GM21619 (cell line): Measurements from ENCODE around the gene EIF3A.
"Not testable (repeated sequence)": the region's sequence is repeated elsewhere in the genome, so short reads cannot be mapped to it uniquely, and the experiment has no call there.

ENCODE experiments used
- ATAC-seq: cut with Tn5 transposase; IDR thresholded peaks from one replicate; pipeline ENCODE4 v1.9.1; 2021; ENCODE audit not compliant: unreplicated experiment

The EIF3A gene

DNA sequence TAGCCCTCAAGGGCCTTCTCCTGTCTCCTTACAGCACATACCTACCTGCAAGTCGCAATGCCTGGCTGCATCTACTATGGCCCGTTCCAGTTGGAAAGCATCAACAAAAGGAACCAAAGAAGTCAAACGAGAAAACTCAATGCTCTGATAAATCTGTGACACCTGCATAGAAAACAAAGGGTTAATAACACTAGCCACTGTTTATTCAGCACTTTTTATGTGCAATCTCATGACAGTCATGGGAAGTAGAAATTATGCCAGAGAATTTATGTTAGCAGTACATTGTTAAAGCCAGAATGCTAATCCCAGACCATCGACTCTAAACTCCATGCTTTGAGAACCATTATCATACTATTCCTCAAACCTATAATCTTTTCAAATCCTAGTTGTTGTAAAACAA is 21.1 kb downstream of the EIF3A start:
- ATAC-seq = no peak

DNA sequence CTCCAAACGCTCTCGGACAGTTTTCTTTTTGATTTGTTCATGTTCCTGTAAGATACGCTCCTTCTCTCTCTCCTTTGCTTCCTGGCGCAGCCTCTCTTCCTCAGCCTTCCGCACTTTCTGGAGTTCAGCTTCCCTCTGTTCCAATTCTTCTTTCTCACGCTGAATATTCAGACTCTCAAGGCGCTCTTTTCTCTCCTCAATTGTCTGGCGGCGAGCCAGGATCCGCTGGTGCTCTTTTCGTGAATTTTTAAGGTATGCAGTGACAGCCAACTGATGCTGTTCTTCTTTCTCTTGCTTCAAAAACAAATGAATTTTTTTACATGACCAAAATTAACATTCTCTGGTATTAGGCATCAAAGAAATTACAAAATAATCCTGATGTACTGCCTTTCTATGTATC is 22.6 kb downstream of the EIF3A start:
- no peak for ATAC-seq

GRCh38 chr10:119055472-119055871 is 25.1 kb downstream of the EIF3A start:
- no peak for ATAC-seq

GRCh38 chr10:119051775-119052174 is 28.8 kb downstream of the EIF3A start:
- no peak for ATAC-seq

DNA sequence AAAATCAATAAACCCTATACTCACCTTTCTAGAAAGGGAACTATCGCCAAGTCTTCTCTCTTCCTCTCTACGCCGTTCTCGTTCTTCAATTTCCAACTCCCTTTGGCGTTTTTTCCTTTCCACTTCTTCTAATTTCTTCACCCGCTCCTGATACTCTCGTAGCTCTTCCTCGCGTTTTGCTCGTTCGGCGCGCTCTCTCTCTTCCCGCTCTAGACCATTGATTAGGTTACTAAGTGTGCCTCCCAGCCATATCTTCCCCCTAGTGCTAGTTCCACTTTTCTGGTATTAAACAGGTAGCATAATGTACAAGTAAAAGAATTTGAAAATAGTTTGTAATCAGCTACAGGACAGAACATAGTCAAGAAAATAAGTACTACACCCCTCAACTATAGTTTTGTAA is 30.8 kb downstream of the EIF3A start:
- no peak for ATAC-seq

DNA sequence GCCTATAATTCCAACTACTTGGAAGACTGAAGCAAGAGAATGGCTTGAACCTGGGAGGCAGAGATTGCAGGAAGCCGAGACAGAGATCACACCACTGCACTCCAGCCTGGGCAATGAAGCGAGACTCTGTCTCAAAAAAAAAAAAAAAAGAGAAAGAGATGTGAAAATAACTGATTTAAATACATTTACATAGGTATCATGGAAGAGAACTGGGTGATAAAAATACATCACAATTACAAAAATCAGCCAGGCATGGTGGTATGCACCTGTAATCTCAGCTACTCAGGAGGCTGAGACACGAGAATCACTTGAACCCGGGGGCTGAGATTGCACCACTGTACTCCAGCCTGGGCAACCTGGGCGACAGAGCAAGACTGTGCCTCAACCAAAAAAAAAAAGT is 31.3 kb downstream of the EIF3A start:
- ATAC-seq = no peak

DNA sequence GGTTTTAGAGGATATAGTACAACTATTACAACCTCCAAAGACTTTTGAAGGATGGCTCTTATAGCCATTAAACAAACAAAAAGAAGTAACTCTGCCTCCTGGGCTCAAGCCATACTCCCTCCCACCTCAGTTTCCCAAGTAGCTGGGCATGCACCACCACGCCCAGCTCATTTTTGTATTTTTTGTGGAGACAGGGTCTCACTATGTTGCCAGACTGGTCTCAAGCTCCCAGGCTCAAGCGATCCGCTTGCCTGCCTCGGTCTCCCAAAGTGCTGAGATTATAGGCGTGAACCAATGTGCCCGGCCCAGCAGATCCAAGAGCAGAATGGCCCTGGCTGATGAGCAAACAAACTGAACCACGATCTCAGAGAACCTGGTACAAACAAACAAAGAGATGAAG is 35.1 kb downstream of the EIF3A start:
- ATAC-seq = no peak

GRCh38 chr10:119042169-119042568 is 38.4 kb downstream of the EIF3A start:
- ATAC-seq = no peak

- no peak for ATAC-seq
These were observed 39.3 kb downstream of the EIF3A start for GRCh38 chr10:119041326-119041725.

DNA sequence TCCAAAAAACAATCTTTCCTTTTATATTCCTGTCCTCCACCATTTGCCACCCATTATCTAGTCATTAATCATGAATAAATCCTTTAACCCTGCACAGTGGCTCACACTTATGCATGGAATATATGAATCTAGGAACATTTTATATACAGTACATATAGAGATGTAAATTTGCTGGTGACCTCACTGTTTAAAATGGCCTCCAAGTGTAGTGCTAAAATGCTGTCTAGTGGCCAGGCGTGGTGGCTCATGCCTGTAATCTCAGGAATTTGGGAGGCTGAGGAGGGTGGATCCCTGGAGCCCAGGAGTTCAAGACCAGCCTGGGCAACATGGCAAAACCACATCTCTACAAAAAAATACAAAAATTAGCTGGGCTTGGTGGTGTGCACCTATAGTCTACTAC is 41.5 kb downstream of the EIF3A start:
- no peak for ATAC-seq

DNA sequence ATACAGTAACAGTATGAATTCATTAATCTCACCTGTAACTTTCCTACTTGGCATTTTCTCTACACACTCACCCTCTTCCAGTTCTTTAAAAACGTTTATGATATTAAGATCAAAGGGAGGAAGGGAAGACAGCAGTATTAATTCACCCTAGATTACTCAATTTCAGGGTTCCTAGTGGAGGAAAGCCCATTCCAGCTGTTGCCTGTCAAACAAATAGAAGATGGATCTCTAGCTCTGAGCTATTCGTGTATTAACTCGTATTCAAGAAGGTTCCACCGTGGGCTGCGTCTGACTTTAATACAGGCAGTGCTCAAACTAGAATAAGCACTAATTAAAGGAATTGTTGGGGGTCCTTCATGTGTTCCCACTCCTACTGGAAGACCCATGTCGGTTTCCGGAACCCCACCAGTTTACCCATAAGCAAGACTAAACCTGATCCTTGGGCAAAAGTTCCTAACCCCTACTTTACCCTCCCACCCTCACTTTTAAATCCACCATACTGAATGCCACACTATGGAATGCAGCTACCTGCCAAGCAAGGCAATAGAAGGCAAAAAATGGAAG is 49.0 kb downstream of the EIF3A start:
- no peak for ATAC-seq

- peak; percentile 48 for ATAC-seq
These were observed 50.0 kb downstream of the EIF3A start for GRCh38 chr10:119030421-119031250.

GRCh38 chr10:119029613-119030420 is 50.8 kb downstream of the EIF3A start, which contains the start of gene NANOS1:
NANOS1 (plus strand) TSS chr10:119029714; CDS start chr10:119029802, 88 bp downstream.
- ATAC-seq = peak; percentile 24

GRCh38 chr10:119028900-119029612 is 51.6 kb downstream of the EIF3A start:
- peak; percentile 64 for ATAC-seq

GRCh38 chr10:119028445-119028899 is 52.1 kb downstream of the EIF3A start:
- ATAC-seq = not testable (repeated sequence)

GRCh38 chr10:119026301-119027110 is 54.1 kb downstream of the EIF3A start:
- ATAC-seq = no peak

DNA sequence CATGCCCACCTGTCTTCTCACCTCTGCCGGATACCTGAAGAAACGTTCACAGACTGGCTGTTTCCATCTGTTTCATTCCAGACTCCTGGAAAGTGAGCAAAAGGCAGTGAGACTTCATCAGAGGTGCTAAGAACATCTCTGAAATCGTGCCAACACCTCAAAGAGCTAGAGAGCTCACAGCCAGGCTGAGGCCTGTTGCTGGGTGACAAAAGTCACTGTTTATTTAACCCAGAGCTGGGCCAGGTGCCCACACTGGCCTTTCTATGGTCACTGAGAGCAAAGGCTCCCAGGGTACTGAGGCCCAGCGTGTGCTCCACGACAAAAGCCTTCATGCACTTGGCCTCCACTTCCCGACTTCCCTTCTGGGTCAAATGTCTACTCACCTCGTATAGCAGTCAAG is 54.8 kb downstream of the EIF3A start:
- no peak for ATAC-seq

DNA sequence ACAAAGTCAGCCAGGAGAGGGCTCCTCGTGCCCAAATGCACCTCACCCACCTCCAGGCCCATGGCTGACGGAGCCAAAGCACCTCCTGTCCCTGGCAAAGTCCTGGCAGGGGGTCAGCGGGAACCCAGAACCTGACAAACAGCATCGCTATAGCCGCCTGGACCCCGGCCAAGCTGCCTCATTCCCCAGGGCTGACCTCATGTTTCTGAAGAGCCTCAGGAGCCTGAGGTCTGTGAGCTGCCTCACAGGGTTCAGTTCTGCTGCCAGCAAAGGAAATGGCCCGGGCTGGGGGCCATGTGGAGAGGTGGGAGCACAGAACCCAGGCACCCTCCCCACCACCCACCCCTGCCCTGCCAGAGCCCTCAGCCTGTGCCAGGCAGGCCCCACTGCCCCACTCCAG is 55.3 kb downstream of the EIF3A start:
- no peak for ATAC-seq

GRCh38 chr10:119024882-119025281 is 55.7 kb downstream of the EIF3A start:
- no peak for ATAC-seq

DNA sequence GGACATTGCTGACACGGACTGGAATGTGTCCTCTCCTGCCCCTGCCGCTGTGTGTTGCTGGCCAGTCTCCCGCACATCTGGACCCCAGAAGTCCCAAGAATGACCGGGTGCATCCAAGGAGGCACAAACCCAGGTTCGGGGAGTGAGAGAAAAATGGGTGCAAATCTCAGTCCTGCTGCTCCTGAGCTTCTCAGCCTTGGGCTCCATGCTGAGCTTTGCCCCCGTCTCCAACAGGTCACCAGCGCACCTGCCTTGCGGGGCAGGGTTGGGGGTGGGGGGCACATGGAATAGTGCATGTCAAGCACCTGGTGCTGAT is 57.1 kb downstream of the EIF3A start:
- no peak for ATAC-seq
